ENCODE data around the gene NEXN.

DNA sequence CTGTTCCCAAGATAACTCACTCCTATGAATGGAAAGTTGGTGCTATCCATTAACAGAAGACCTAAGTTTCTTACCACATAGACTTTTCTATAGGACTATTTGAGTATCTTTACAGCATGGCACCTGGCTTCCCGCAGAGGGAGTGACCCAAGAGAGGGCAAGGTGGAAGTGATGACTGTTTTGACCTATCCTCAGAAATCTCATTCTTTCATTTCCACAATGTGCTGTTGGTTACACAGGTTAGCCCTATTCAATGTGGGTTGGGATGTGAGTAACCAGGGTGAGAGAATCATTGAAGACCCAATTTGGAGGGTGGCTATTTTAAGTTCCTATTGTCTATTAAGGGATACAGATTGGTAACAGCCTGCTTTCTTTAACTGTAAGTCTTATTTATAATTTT is 38.3 kb upstream of the NEXN start:
- TF ChIP-seq POLR2A (IDR thresholded peaks at IDR 0.05) (no peak), CTCF (IDR thresholded peaks at IDR 0.05) (no peak)

All from heart left ventricle (tissue), 13 donors.